ENCODE results near the gene TMEM131.

The TMEM131 gene

DNA sequence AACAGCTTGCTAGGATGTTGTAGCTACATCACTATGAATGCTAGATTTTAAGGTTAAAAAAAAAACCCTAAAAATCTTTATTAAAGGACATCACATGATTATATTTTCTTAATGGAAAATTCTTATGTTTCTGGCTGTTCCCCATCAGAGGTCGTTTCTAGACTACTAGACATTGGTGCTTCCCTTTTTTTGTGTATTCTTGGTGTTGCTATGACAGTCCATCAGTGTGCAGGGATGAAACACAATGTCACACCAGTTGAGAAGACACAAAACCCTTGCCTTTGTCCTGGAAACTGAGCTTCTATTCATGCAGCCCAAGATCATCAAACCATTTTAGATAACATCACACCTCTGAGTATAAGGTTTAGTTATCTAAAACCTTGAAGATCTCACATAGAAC lies 19.9 kb upstream of the TMEM131 start:
- no peaks in the 10 kb centered on the region for H3K9me3 ChIP-seq (ENCODE audit: severe bottlenecking)
- H3K27ac ChIP-seq = no peak overlapping the region
- no peaks in the 10 kb centered on the region for H3K36me3 ChIP-seq
- DNase-seq = no peak
- TF ChIP-seq, protein P1, sequence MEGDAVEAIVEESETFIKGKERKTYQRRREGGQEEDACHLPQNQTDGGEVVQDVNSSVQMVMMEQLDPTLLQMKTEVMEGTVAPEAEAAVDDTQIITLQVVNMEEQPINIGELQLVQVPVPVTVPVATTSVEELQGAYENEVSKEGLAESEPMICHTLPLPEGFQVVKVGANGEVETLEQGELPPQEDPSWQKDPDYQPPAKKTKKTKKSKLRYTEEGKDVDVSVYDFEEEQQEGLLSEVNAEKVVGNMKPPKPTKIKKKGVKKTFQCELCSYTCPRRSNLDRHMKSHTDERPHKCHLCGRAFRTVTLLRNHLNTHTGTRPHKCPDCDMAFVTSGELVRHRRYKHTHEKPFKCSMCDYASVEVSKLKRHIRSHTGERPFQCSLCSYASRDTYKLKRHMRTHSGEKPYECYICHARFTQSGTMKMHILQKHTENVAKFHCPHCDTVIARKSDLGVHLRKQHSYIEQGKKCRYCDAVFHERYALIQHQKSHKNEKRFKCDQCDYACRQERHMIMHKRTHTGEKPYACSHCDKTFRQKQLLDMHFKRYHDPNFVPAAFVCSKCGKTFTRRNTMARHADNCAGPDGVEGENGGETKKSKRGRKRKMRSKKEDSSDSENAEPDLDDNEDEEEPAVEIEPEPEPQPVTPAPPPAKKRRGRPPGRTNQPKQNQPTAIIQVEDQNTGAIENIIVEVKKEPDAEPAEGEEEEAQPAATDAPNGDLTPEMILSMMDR (IDR thresholded peaks at IDR 0.05; ENCODE audit: low read depth, low read length) = no peak
- no peak overlapping the region for H3K4me3 ChIP-seq (ENCODE audit: low read depth, low read length)
- no peaks in the 10 kb centered on the region for H3K27me3 ChIP-seq (ENCODE audit: insufficient read depth, low read depth, severe bottlenecking)

GRCh38 chr2:98014379-98014778 lies 18.6 kb upstream of the TMEM131 start:
- Histone ChIP-seq H3K4me3 (ENCODE audit: low read depth, low read length) (no peak overlapping the region), H3K9me3 (ENCODE audit: severe bottlenecking) (no peaks in the 10 kb centered on the region), H3K36me3 (no peaks in the 10 kb centered on the region), H3K27me3 (ENCODE audit: insufficient read depth, low read depth, severe bottlenecking) (no peaks in the 10 kb centered on the region), H3K27ac (no peak overlapping the region)
- no peak for DNase-seq
- TF ChIP-seq, protein P1 (IDR thresholded peaks at IDR 0.05; ENCODE audit: low read depth, low read length) = no peak

- no peaks in the 10 kb centered on the region for H3K36me3 ChIP-seq
- no peak for DNase-seq
- no peak overlapping the region for H3K27ac ChIP-seq
- no peaks in the 10 kb centered on the region for H3K27me3 ChIP-seq (ENCODE audit: insufficient read depth, low read depth, severe bottlenecking)
- H3K4me3 ChIP-seq (ENCODE audit: low read depth, low read length) = no peak overlapping the region
- H3K9me3 ChIP-seq (ENCODE audit: severe bottlenecking) = no peaks in the 10 kb centered on the region
- TF ChIP-seq, protein P1 (IDR thresholded peaks at IDR 0.05; ENCODE audit: low read depth, low read length) = no peak
Observed at GRCh38 chr2:98013407-98014042, 17.8 kb upstream of the TMEM131 start.

GRCh38 chr2:98012561-98012991 lies 16.8 kb upstream of the TMEM131 start:
- DNase-seq = no peak
- Histone ChIP-seq H3K36me3 (no peaks in the 10 kb centered on the region), H3K27ac (no peak overlapping the region), H3K4me3 (ENCODE audit: low read depth, low read length) (no peak overlapping the region), H3K27me3 (ENCODE audit: insufficient read depth, low read depth, severe bottlenecking) (no peaks in the 10 kb centered on the region), H3K9me3 (ENCODE audit: severe bottlenecking) (no peaks in the 10 kb centered on the region)
- TF ChIP-seq, protein P1 (IDR thresholded peaks at IDR 0.05; ENCODE audit: low read depth, low read length) = no peak

DNA sequence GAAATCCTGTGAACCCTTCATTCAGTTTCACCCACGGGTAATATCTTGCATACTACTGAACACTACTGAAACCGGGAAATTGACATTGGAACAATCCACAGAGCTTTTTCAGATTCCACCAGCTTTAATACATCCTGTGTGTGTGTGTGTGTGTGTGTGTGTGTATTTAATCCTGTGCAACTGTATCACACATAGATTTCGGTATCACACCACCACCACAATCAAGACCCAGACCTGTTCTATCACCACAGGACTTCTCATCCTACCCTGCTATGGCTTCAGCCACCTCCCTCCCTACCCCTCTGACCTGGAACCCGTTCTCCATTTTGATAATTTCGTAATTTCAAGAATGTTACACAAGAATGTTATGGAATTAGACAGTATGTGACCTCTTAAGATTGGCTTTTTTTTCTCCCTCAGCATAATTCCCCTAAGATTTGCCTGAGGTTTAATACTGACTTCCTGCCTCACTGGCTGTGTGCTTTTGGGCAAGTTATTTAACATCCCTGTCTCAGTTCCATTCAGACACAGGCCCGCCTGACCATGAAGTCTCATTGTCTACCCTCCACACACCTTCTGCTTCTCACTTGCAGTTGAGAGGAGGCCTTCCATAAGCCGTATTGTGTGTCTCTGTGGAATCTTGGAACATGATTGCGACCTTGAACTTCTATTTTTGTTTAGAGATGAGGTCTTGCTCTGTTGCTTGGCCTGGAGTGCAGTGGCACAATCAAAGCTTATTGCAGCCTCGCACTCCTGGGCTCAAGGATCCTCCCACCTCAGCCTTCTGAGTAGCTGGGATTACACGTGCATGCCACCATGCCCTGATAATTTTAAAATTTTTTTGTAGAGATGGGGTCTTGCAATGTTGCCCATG lies 14.4 kb upstream of the TMEM131 start:
- no peaks in the 10 kb centered on the region for H3K36me3 ChIP-seq
- H3K9me3 ChIP-seq (ENCODE audit: severe bottlenecking) = no peaks in the 10 kb centered on the region
- no peaks in the 10 kb centered on the region for H3K27me3 ChIP-seq (ENCODE audit: insufficient read depth, low read depth, severe bottlenecking)
- H3K4me3 ChIP-seq (ENCODE audit: low read depth, low read length) = no peak overlapping the region
- TF ChIP-seq, protein P1 (IDR thresholded peaks at IDR 0.05; ENCODE audit: low read depth, low read length) = no peak
- no peak overlapping the region for H3K27ac ChIP-seq
- no peak for DNase-seq
